HG03565 (cell line): ENCODE measurements around the gene REV1.
"Not testable (repeated sequence)": the region's sequence is repeated elsewhere in the genome, so short reads cannot be mapped to it uniquely, and the experiment has no call there.

Source experiments
- ATAC-seq: cut with Tn5 transposase; IDR thresholded peaks from one replicate; pipeline ENCODE4 v1.9.1; 2021; ENCODE audit warnings: mild to moderate bottlenecking, moderate library complexity; ENCODE audit not compliant: unreplicated experiment

The REV1 gene

GRCh38 chr2:99404797-99405669 is 84.8 kb downstream of the REV1 start:
- no peak for ATAC-seq

DNA sequence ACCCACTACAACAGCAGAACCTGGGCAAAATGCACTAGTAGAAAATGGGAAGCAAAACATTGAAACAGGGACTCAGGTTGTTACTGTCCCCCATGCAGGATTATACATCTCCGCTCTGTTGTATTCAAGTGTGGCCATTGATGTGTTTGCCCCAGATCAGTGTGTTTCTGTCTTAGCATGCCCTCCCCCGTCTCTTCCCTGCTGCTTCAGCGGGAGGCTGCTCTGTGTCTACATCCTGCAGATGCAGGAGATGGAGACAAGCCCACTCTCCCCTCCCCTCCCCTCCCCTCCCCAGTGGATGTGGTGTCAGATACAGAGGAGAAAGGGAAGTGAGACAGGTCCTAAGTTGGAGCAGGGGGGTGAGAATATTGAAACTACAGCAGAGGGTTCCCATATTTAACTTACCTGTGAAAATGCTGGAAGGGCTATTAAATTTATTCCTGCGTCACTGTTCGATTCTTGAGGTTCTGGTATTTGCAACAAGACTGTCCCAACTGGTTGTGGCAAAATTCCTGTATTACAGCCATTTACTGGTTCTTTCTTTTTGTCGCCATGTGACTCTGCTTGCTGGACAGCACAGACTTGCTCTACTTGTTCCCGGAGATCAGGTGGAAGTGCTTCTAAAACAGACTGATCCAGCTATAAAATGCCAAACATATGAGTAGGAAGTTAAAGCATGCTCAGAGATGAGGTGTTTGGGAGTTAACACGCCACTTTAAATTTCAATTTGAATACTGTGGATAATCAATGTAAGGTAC is 85.6 kb downstream of the REV1 start:
- no peak for ATAC-seq

- no peak for ATAC-seq
These were observed 86.3 kb downstream of the REV1 start for GRCh38 chr2:99403524-99403923.

DNA sequence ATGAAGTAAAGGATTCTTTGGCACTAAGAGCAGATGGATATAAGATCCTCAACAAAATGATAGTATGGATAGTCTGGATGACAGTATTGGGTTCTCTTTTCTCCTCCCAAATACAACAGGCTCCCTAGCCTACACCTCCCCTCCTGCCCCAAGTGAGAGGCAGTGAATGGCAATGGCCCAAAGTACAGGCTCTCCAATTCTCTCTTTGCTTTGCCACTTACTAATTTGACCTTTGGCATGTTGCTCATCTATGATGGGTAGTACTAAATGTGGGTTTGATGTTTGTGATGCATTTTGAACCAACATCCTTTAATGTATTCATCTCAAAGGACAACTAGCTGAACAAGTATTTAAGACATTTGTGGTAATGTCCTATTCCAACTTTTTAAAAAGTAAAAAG is 86.7 kb downstream of the REV1 start:
- ATAC-seq, result no peak

DNA sequence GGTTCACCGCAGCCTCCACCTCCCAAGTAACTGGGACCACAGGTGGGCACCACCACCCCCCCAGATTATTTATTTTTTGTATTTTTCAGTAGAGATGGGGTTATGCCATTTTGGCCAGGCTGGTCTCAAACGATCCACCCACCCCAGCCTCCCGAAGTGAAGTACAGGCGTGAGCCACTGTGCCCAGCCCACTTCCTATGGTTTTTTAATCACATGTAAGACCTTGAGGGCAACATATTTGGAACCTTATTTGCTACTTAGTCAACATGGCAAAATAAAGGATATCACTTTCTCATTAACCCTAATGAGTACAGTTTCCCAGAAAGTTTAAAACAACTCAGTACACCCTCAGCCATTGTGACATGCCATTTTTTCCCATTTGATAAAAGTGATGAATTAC is 88.0 kb downstream of the REV1 start:
- ATAC-seq, result no peak

GRCh38 chr2:99399795-99400194 is 90.0 kb downstream of the REV1 start:
- ATAC-seq, result no peak

DNA sequence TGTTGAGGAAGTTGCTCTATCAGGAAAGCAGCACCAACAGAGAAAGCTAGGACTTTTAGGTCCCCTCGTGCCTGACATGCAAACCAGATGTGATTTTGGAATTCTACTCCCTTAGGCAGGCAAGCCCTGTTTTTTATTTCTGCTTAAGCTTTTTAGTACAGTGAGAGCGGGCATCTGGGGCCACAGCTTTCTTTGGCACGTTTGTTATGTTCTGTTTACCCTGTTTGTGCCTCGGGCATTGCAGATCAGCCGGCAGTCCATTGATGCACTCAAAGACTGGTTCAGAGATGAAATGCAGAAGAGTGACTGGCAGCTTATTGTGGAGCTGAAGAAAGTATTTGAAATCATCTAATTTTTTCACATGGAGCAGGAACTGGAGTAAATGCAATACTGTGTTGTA is 90.8 kb downstream of the REV1 start:
- no peak for ATAC-seq

DNA sequence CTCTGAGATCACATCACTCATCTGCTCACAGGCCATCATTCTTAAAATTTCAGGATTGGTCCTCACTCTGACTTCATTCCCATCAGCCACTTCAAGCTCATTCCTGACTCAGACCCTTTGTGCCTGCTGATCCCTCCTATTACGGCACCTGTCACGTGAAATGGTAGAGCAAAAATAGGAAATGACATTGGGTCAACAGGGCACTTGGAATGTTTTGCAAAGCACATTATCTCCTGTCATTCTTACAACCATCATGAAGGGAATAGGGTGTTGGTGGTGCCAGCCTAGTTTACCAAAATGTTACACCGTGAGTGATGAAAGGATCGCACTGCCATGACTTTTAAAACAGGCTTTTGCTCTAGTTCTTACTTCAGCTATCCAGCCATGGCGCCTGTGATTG is 91.5 kb downstream of the REV1 start:
- no peak for ATAC-seq

DNA sequence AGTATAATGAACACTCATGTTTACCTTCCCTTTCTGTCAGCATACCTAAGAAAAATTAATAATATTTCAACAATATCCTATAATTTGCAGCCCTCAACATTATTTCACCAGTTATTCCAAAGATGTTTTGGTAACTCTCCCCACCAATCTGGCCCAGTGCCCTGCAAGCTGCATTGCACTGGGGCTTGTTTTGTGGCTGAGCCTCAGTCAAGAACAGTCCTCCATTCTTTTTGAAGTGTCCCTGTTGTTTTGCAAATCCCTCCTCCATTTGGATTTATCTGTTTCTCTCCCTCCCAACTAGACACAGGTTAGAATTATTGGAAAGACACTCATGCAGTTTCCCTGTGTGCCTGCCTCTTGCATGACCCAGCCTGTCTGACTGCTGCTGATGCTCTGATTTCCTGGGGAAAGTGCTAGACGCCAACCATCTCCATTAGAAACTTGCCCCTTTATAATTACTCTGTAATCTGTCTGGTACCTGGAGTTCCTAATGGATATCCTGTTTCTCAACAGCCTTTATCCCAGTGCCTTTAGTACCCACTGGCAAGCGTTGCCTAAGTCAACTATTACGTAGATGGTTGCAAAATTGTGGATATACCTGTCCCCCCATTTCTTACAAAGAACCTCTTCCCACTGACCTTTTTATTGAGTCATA is 92.4 kb downstream of the REV1 start:
- ATAC-seq, result no peak

- ATAC-seq, result no peak
These were observed 94.2 kb downstream of the REV1 start for GRCh38 chr2:99395589-99396130.

- ATAC-seq, result no peak
These were observed 99.9 kb downstream of the REV1 start for GRCh38 chr2:99389946-99390345.

- ATAC-seq, result no peak
These were observed 100.4 kb downstream of the REV1 start for GRCh38 chr2:99389371-99389770.

GRCh38 chr2:99388892-99389291 is 100.9 kb downstream of the REV1 start:
- ATAC-seq, result no peak

DNA sequence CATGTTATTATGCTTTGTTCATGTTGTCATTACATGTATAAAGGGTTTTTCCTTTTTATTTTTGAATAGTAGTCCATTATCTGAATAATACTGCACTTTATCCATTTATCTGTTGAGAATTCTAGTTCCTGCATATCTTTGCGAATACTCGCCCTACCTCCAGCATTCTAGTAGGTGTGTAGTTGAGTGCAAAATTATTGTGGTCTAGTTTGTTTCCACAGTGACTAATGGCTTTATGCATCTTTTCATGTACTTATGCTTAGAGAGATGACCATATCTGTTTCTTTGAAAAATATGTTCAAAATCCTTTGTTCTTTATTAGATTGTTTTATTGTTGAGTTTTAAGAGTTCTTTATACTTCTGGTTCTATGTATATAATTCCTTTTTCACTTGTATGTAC is 103.8 kb downstream of the REV1 start:
- ATAC-seq, result no peak

GRCh38 chr2:99382143-99382542 is 107.7 kb downstream of the REV1 start:
- no peak for ATAC-seq

DNA sequence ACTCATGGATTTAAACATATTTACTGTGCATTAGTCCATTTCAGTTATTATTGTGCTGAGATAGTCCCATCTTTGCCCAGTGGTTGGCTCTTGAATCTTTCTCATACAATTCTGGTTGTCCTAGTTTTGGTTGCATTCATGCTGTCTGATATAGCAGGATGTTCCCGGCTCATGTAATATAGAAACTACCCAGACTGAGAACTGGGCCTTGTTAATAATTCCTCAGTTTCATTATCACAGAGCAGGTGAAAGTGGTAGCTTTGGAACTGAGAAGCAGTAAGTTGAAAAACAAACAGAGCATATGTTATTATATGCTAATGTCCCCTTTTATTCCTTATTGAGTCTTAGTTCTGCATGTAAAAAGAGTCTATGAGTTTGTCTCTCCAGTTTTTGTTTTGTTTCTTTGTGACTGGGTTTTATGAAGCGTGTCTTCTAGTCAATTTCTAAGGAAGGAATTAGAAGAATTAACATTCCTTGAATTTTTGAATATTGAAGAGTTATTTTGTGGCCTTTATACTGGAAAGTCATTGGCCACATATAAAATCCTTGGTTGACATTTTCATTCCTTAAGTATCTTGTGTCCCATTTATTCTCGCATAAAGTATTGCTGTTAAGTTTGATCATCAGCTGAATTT is 109.3 kb downstream of the REV1 start:
- ATAC-seq, result no peak

DNA sequence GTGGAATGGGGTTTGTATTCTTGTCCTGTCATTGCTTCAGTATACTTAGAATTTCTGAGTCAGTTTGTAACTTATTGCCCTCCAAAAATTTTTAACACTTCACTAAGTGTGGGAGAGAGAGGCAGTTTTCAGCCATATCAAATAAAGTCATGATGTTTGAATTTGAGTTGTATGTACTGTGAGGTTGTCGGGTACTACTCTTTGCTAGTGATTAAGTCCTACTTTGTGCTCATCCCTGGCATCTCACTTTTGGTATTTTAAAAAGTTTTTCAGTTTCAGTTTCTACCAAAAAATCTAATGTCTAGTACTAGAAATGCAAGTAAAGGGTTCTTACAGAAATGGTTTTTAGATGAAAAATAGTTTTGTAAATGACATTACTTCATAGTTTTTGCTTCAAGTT is 111.9 kb downstream of the REV1 start:
- no peak for ATAC-seq

DNA sequence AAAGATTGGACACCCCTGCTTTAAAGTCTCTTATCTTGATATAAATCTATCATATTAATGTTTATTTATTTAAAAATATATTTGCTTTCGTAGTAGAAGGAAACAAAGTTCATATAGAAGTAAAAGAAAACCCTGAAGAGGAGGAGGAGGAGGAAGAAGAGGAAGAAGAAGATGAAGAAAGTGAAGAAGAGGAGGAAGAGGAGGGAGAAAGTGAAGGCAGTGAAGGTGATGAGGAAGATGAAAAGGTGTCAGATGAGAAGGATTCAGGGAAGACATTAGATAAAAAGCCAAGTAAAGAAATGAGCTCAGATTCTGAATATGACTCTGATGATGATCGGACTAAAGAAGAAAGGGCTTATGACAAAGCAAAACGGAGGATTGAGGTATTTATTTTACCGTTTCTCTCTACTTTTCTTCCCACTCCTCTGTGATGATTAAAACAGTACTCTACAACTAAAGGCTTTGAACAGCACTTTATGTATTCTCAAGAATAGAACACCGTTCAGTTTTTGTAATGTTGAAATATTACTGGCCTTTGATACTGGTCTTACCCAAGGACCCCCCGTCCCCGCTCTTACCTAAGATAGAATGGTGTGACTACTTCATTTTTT is 113.5 kb downstream of the REV1 start:
- ATAC-seq, result no peak

DNA sequence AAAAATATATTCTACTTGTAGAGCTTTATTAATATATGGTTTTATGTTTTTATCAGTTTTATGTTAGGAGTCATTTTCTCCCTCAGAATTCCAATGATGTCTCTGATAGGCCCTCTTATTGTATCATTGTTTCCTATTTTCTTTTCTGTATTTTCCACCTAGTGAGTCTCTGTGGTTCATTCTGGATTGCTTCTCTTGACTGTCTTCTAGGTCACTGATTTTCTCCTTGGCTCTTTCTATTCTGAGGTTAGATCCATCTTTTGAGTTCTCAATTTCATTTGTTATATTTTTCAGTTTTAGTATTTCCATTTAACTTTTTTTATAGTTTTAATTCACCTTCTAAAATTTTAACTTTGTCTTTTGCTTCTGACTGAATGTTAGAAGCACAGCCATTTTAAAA is 115.1 kb downstream of the REV1 start:
- no peak for ATAC-seq

GRCh38 chr2:99373144-99373543 is 116.7 kb downstream of the REV1 start:
- no peak for ATAC-seq

DNA sequence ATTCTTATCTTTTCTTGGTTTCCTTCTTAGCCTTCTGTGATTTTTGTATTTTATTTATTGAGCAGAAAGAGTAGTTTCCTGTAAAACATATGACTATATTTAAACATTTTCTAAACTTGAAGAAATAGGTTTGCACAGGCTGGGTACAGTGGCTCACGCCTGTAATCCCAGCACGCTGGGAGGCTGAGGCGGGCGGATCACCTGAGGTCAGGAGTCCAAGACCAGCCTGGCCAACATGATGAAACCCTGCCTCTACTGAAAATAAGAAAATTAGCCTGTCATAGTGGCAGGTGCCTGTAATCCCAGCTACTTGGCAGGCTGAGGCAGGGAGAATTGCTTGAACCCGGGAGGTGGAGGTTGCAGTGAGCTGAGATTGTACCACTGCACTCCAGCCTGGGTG is 121.0 kb downstream of the REV1 start:
- not testable (repeated sequence) for ATAC-seq
